Uterus (tissue), 4 donors: ENCODE results near the gene YIF1A. TPM values are rescaled to one million over a fixed set of nuclear protein-coding genes. Genes with fewer than 3 reads are reported as not detected.

Experiments
- DNase-seq, 2 donors: peaks; one replicate each; pipeline ENCODE4 v3.0.0-alpha.2; 2019 to 2020
- H3K27ac ChIP-seq, 2 donors: fragments of 200-600 bp; sonication (generic); 1 replicate in 1 of 2; 2 replicates in 1 of 2; pipeline ENCODE4 v1.5.1; 2016 to 2018
- H3K27me3 ChIP-seq, 2 donors: fragments of 200-600 bp; sonication (generic); one replicate each; pipeline ENCODE4 v1.5.1; 2018 to 2019; ENCODE audit warnings: control low read depth in 1 of 2
- H3K36me3 ChIP-seq, 2 donors: fragments of 200-600 bp; sonication (generic); one replicate each; pipeline ENCODE4 v1.5.1; 2019; ENCODE audit warnings: control low read depth in 1 of 2
- H3K4me1 ChIP-seq, 2 donors: fragments of 200-600 bp; sonication (generic); one replicate each; pipeline ENCODE4 v1.5.1; 2018 to 2019; ENCODE audit warnings: control low read depth in 1 of 2
- H3K4me3 ChIP-seq, 2 donors: fragments of 200-600 bp; sonication (generic); 1 replicate in 1 of 2; 2 replicates in 1 of 2; pipeline ENCODE4 v1.5.1; 2018 to 2019; ENCODE audit warnings: mild to moderate bottlenecking in 1 of 2
- H3K9me3 ChIP-seq, 2 donors: fragments of 200-600 bp; sonication (generic); one replicate each; pipeline ENCODE4 v1.5.1; 2019; ENCODE audit warnings: control low read depth in 1 of 2
- CTCF ChIP-seq, 4 experiments: fragments of 200-600 bp in 2 of 4; fragments of 450-650 bp in 2 of 4; sonication (generic) in 2 of 4; IDR thresholded peaks; one replicate each; pipeline ENCODE4 v1.5.1; 2016 to 2019; ENCODE audit warnings: antibody characterized with exemption in 4 of 4, mild to moderate bottlenecking in 2 of 4, moderate library complexity in 1 of 4
- POLR2A ChIP-seq, 2 donors: fragments of 450-650 bp; IDR thresholded peaks; one replicate each; pipeline ENCODE4 v1.6.1; 2016; ENCODE audit warnings: antibody characterized with exemption in 2 of 2, mild to moderate bottlenecking in 1 of 2, moderate library complexity in 1 of 2
- intact Hi-C: fragments of 100-400 bp; cut with DNase I; formaldehyde crosslinking; loops from one replicate; pipeline ENCODE4 v1.15.1; 2023; ENCODE audit warnings: low total_unique reads
- total RNA-seq, 4 donors: library from RNA; depleted of rRNA in 3 of 4; stranded (reverse); fragments of >200 nt in 3 of 4; gene quantifications; one replicate each; pipeline versions ENCODE4 v1.1.0 to v1.2.4, GENCODE V29; 2014 to 2023
- donor health status: DM: yes; HTN: yes; CAD: no.

Gene YIF1A
- total RNA-seq, 4 donors from 2014 or later, result 38.9 to 101 (median 79.1) TPM

GRCh38 chr11:66302656-66303055 is 13.7 kb upstream of the YIF1A start:
- TF ChIP-seq POLR2A (IDR thresholded peaks at IDR 0.05), result no peak
- no peak for TF ChIP-seq CTCF (IDR thresholded peaks at IDR 0.05)
- intact Hi-C loops, result no loop called here
- no peaks in the 10 kb centered on the region for H3K9me3 ChIP-seq
- no peak for DNase-seq
- no peaks in the 10 kb centered on the region for H3K36me3 ChIP-seq
- H3K4me1 ChIP-seq, result no peaks in the 10 kb centered on the region
- no peak overlapping the region for H3K27ac ChIP-seq
- H3K27me3 ChIP-seq, result no peaks in the 10 kb centered on the region
- H3K4me3 ChIP-seq, result no peak overlapping the region

- Histone ChIP-seq H3K27me3 (no peaks in the 10 kb centered on the region), H3K36me3 (no peaks in the 10 kb centered on the region), H3K9me3 (no peaks in the 10 kb centered on the region), H3K4me3 (no peak overlapping the region), H3K27ac (no peak overlapping the region), H3K4me1 (no peaks in the 10 kb centered on the region)
- intact Hi-C loops, result no loop called here
- DNase-seq, result no peak
- no peak for TF ChIP-seq CTCF (IDR thresholded peaks at IDR 0.05)
Measured at GRCh38 chr11:66299186-66299585, 10.2 kb upstream of the YIF1A start.

GRCh38 chr11:66297610-66298009 is 8.7 kb upstream of the YIF1A start:
- DNase-seq, result no peak
- H3K27ac ChIP-seq, result no peak overlapping the region
- intact Hi-C loops, result no loop called here
- no peak overlapping the region for H3K4me3 ChIP-seq
- H3K36me3 ChIP-seq, result no peaks in the 10 kb centered on the region
- peaks cover 0 to 13% of the 10 kb centered on the region in 2 donors for H3K27me3 ChIP-seq
- H3K4me1 ChIP-seq, result no peaks in the 10 kb centered on the region
- TF ChIP-seq POLR2A (IDR thresholded peaks at IDR 0.05), result no peak
- TF ChIP-seq CTCF (IDR thresholded peaks at IDR 0.05), result no peak
- H3K9me3 ChIP-seq, result no peaks in the 10 kb centered on the region

DNA sequence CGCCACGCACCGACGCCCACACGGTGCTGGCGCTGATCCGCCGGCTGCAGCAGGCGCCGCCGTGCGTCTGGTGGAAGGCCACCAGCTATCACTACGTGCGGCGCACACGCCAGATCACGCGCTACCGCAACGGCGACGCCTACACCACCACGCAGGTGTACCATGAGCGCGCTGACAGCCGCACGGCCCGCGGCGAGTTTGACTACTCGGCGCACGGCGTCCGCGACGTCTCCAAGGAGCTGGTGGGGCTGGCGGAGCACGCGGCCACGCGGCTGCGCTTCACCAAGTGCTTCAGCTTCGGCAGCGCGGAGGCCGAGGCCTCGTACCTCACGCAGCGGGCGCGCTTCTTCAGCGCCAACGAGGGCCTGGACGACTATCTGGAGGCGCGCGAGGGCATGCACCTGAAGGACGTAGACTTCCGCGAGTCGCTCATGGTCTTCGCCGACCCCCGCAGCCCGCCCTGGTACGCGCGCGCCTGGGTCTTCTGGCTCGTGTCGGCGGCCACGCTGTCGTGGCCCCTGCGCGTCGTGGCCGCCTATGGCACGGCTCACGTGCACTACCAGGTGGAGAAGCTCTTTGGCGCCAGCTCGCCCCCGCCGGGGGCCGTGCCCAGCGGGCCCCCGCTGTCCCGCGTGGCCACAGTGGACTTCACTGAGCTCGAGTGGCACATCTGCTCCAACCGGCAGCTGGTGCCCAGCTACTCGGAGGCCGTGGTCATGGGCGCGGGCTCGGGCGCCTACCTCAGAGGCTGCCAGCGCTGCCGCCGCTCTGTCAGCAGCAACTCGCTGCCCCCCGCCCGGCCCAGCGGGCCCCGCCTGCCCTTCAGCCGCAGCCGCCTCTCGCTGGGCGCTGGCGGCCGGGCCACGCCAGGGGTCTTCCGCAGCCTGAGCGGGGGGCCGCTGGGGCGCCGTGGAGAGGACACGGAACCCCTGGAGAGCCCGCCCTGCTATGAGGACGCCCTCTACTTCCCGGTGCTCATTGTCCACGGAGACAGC is 6.0 kb upstream of the YIF1A start:
- H3K27me3 ChIP-seq, result peaks cover 7 to 13% of the 10 kb centered on the region in 2 donors
- intact Hi-C loops, result no loop called here
- no peak overlapping the region for H3K4me3 ChIP-seq
- H3K4me1 ChIP-seq, result peaks cover 0 to 7% of the 10 kb centered on the region in 2 donors
- H3K9me3 ChIP-seq, result no peaks in the 10 kb centered on the region
- DNase-seq, result no peak
- no peaks in the 10 kb centered on the region for H3K36me3 ChIP-seq
- TF ChIP-seq POLR2A (IDR thresholded peaks at IDR 0.05) (no peak), CTCF (IDR thresholded peaks at IDR 0.05) (no peak)
- H3K27ac ChIP-seq, result no peak overlapping the region
